Nucleus accumbens (tissue), 56 donors: ENCODE results near the gene RNU2-63P.
A peak's percentile ranks its signal among the peaks of the same experiment; 100 is the strongest.
"Not testable (repeated sequence)": the region's sequence is repeated elsewhere in the genome, so short reads cannot be mapped to it uniquely, and the experiment has no call there.

Source experiments
- DNase-seq, 56 donors: peaks; one replicate each; lab custom pipeline; 2025; lab: John Stamatoyannopoulos, UW

RNU2-63P gene

DNA sequence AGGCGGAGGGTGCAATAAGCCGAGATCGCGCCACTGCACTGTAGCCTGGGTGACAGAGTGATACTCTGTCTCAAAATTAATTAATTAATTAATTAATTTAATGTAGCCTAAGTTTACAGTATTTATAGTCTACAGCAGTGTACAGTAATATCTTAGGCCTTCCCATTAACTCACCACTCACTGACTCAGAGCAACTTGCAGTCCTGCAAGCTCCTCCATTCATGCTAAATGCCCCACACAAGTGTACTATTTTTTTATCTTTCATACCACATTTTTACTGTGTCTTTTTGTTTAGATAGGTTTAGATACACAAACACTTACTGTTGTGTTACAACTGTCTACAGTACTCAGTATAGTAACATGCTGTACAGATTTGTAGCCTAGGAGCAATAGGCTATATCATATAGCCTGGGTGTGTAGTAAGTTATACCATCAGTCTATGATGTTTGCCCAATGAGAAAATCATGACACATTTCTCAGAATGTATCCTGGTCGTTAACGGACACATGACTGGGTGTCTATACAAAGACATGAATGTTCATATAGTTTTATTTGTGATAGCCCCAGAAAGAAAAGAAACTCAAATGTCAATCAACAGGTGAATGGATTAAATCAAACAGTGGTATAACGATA is 15.8 kb upstream of the RNU2-63P start:
- no peak for DNase-seq

DNA sequence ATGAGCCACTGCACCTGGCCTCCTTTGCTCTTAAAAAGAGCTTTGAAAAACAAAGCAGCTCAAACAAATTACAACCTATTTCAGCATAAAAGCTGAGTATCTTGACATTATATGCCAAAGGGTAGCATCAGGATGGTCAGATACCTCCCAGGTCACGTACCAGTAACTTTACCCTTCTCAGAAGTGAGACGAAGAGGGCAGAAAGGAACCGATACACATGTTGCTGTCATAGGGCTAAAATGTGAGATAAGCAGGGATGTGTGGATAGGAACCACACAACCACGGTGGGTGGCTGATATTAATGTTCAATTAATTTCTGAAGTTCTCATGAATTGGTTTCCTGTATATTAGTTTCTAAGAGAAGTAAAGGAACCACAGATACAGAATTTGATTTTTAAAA is 12.6 kb upstream of the RNU2-63P start:
- no peak for DNase-seq

DNA sequence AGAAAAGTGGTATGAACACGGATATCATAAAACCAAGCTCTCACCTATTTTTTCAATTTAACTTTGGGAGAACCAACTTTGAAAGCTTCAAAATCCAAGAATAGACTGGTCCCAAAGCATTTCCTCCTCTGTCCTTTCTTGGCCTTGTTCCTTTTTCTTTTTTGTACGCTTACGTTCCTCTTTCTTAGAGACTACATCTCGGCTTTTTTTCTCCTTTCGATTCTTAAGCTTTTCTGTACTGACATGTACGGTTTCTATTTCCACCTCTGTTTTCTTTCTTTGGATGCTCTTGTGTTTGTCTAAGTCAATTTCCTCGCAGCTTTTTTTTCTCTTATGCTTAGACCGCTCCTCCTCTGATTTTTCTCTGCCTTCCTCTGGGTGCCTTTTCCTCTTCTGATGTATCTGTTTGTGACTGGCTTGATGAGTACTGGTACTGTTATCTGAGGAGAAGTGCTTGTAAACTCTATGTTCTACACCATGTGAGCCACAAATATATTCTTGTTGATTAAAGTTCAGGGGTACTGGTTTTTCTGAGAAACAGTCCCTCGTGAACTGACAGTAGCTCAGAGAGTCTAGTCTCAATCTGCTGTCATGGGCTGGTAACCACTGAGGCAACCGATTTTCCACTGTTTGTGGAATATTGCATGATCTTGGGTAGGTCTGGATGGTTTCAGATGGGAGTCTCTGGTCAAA is 11.5 kb upstream of the RNU2-63P start:
- DNase-seq = no peak

DNA sequence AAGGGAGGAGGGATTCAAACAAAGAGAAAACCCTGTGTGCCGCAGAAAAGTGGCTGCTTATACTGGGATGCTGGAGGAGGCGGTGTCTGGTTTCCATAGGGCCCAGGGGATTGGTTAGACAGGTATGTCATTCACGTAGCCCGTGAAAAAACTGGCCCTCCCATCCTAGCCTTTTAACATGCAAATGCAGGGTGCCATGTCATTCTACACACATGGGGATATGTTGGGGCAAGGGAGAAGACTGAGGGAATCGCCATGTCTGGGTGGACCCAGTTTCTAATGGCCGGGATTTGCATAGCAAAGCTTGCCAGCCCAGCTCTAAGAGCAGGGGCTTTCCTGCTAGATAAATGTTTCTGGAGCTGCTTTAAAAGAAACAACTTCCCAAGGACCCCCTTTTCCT is 8.2 kb upstream of the RNU2-63P start:
- DNase-seq = no peak

DNA sequence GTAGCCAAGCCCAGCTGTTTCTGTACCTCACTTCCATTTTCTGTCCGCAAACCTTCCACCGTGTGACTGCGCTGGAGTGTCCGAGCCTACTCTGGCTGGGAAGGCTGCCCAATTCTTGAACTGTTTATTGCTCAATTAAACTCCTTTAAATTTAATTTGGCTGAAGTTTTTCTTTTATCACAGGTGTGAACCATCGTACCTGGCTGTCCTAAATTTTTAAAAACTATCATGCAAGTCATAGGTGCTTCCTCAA is 6.2 kb upstream of the RNU2-63P start:
- no peak for DNase-seq

DNA sequence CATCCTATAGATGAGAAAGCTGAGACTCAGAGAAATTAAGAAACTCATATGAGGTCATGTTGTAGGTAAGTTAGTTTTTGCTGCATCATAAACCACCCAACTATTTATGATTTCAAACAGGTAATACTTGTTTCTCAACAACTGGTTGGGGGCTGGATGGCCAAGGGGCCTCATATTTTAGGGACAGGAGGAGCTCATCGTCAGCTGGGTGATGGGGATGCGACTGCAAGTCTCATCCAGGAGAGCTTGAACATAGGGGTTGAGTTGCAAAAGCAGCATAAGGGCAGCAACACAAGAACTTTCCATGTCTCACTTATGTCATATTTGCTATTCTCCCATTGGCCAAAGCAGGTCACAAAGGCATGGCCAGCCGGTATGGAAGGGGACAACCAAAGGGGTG is 3.6 kb upstream of the RNU2-63P start:
- no peak for DNase-seq

DNA sequence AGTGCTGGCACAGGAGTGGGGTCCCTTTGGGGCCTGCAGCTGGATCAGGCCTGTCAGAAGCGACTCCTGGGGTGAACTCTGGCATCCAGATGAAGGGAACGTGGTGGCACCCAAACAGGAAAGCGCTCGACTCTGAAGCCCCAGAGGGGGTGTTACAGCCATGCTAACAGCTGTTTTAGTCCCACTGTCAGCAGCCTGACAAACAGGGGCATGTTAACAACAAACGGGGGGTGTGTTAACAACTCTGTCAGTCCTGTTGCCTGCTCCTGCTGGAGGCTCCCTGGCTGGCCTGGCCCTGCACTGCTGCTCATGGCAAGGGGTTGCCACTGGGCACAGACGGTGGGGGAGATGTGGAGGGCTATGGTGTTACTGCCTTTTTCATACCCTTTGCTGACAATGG is 2.6 kb upstream of the RNU2-63P start:
- DNase-seq = no peak

DNA sequence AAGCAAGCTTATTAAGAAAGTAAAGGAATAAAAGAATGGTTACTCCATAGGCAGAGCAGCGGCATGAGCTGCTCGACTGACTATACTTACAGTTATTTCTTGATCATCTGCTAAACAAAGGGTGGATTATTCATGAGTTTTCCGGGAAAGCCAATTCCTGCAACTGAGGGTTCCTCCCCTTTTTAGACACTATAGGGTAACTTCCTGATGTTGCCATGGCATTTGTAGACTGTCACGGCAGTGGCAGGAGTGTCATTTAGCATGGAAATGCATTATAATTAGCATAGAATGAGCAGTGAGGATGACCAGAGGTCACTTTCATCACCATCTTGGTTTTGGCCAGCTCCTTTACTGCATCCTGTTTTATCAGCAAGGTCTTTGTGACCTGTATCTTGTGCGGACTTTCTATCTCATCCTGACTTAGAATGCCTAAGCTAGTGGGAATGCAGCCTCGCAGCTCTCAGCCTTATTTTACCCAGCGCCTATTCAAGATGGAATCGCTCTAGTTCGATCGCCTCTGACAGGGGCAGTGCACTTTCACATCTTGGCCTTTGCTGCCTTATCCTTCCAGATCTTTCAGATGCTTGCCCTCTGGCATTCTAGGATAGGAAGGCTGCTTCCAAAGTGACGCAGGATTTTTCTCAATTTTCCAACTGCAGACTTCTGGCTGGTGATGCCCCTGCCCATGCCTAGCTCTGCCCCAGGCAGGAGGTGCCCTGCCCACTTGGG is 1.9 kb upstream of the RNU2-63P start:
- DNase-seq = not testable (repeated sequence)

DNA sequence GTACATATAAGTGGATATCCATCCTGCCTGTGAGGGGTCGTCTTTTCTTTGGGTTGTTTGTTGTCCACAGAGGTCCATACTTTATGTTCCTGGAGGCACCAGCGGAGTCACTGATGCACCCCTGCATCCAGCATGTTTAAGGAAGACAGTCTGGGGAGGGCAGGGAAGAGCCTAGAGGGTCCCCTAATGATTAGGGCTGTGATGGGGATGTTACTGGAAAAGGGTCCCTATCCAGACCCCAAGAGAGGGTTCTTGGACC is 1.4 kb upstream of the RNU2-63P start:
- DNase-seq = not testable (repeated sequence)

DNA sequence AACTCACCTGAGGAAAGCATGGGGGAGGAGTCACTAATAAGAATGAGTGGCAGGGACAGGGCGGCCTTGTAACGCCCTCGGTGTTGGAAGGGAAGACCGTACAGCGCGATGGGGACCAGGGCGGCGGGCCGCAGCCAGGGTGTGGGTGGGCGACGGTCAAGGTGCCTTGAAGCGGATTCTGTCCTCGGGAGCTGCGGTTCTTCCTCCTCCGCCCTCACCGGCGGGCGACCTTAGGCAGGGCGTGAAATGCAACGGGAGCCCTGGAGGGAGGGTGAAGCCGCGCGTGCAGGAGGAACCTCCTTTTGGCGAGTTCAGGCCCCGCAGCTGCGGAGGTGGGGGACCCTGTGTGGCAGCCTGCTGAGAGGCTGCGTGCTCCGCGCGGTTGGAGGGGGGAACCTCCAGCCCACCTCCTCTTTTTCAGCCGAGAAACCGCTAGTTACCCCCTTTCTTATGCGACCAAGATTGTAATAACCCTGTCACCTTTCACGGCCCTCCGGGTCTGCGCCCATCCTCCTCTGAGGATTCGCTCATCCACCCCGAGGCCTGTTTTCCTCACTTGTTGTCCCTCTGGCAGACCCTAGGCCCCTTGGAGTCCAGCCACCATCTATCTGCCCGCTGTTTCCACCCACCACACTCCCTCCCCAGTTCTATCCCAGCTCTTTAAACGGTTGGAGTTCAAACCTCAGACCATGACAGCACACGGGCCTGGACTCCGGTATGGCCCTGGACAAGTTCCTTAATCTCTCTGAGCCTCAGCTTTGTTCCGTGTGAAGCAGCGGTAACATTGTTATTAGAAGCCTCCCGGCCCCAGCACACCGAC is 823 bp upstream of the RNU2-63P start:
- DNase-seq = peak in 11 of 56 donors; percentile 47 to 87 (median 73)

DNA sequence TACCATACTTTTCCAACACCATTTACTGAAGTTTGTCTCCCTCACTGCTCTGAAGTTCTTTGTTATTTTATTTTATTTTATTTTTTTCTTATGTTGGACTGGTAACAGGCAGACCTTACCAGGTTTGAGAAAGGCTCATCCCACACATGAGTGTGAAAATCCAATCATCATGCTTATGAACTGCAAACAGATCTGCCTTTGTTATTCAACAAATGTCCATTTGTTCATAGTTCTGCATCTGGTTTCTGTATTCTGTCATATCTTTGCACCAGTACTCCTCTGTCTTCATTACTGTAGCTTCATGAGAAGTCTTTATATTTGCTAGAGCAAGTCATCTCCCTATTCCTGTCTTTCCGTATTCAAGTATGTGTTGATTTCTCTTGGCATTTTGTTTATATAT is 5.3 kb downstream of the RNU2-63P start:
- DNase-seq = no peak

DNA sequence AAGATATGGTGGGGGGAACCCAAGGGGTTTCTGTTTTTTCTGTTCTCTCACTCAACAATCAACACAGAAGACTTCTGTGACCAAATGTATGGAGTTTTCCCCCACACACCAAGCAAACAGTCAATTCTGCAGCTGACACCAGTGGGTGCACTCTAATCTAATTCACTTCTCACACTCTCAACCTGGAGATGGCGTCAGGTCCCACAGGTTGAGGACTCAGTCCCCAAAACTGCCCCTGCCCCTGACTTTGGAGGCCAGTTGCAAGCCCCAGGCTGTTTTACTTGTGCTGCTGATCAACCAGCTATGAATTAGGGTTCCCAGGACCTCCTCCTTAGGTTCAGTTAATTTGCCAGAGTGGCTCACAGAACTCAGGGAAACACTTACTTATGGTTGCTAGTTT is 6.2 kb downstream of the RNU2-63P start:
- no peak for DNase-seq

DNA sequence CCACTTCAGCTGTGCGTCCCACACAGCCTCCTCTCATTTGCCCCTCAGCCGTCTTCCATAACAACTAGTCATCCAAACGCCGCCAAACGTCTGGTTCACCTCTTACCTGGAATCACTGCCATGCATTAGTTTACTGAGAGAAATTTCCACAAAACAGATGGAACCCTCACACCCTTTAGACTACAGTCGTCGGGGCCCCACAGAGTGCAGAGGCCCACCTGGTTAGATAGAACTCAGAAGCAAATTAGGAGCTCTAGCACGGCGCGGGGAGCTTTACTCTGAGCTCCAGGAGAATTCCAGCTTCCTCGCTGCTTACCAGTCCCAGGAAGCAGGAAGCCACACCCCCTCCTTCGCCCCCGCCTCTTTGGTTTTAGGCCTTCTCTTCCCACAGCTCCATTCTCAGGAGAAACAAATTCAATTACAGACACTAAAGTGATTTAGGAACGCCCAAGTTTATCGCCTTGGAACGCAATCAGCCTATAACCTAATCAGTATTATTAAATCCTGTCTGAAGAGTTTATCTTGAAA is 9.4 kb downstream of the RNU2-63P start:
- DNase-seq = no peak

DNA sequence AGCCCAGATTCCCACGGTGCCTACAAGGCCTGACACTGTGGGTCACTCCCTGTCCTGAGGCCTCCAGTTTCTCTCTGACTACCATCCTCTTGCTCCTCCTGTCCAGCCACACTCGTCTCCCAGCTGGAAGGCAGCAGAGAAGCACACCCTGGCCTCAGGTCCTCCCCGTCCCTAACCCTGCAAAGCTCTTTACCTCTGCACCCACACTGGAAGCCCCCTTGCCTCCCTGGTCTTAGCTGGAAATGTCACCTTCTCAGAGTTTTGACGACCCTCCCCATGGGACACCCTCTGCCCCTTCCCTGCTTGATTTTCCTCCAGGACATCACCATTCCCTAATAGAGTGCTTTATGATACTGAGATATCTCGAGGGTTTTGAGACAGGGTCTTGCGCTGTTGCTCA is 10.6 kb downstream of the RNU2-63P start:
- DNase-seq = no peak

DNA sequence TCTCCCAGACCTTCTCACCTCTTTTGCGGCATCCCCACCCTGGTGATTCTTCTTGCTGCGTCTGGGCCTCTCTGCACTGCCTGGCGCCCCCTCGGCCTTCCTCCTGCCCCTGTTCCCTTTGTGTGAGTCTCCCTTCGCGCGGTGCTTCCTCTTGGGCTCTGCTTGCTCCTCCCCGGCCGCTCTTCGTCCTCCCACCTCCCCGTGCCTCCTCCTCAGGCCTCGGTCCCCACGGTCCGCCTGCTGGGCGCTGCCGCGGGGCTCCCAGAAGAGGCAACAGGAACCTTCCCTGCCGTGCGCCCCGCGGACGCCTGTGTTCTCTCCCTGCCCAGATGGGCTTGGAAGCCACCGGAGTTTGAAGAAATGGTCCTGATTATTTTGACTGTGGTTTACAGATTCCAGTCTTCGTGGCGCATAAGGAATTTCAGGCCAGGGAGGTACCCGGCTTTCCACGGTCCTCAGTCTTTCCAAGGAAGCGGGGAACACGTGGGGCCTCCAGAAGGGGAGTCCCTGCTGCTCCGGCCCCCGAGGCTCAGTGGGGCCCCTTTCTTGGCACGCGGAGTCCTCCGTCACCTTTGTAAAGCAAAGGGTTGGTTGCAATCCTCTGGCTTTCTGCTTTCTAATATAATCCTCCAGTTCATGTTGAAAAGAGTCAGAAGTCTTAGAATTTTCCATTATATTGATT is 13.1 kb downstream of the RNU2-63P start:
- peak in 1 of 56 donors; percentile 15 for DNase-seq

DNA sequence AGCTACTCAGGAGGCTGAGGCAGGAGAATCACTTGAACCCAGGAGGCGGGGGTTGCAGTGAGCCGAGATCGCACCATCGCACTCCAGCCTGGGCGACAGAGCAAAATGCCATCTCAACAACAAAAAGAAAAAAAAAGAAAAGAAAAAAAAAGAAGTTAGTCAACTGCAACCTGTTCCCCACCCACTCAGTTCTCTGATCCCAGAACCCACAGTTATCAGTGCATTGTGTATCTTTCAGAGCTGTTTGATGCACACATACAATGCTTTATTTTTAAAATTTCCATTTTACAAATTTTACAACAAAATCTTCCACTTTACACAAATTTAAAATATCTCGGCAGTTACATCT is 14.0 kb downstream of the RNU2-63P start:
- DNase-seq = no peak

DNA sequence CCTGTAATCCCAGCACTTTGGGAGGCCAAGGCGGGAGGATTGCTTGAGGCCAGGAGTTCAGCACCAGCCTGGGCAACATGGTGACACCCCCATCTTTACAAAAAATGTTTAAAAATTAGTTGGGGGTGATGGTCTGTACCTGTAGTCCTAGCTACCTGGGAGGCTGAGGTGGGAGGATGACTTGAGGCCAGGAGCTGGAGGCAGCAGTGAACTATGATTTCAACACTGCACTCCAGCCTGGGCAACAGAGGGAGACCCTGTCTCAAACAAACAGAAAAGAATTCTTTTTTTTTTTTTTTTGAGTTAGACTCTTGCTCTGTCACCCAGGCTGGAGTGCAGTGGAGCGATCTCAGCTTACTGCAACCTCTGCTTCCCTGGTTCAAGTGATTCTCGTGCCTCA is 15.9 kb downstream of the RNU2-63P start:
- DNase-seq = not testable (repeated sequence)

DNA sequence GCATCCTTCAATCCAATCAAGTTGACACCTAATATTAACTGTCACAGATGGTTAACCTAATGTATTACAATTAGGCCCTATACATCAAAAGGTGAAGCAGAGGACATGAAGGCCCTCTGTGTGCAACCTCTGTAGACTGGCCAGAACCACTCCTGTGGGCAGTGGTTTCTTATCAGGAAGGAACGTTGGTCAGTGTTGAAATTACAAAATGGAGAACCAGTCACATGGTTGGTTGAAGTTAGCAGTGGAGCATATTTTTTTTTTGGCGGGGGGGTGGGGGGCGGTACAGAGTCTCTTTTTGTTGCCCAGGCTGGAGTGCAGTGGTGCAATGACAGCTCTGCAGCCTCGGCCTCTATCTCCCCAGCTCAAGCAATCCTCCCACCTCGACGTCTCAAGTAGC is 19.8 kb downstream of the RNU2-63P start:
- DNase-seq = no peak

DNA sequence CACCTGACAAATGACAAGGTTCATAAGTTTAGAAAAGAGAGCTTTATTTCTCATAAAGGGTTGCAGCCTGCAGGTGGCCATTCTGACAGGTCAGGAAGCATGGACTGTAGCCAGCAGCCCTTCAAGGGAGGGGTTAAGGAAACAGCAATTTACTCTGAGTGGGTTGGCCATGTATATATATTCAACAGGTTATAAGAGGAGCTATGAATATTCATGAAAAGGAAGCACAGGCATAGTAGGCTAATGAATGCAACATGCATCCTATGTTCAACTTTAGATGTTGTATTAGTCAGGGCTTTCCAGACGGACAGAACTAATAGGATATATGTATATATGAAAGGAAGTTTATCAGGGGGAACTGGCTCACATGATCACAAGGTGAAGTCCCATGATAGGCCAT is 20.6 kb downstream of the RNU2-63P start:
- DNase-seq = no peak

DNA sequence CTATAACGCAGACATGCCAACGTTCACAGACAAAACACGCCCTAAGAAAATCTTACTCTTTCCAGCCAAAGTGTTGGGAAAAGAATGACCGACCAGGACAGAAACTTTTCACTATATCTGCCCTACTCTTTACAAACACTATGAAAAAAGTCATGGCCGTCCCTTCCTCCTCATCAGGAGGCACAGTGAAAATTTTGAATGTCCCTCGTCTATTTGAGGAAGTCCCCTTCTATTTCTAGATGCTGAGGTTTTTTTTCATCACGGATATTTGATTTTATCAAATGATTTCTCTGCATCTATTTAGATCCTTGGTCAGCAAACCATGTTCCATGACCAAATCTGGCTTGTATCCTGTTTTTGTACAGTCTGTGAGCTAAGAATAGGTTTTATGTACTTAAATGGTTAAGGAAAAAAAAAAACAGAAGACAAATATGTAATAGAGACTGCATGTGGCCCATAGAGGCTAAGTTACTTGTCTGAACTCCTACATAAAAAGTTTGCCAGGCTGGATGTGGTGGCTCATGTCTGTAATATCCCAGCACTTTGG is 22.0 kb downstream of the RNU2-63P start:
- DNase-seq = not testable (repeated sequence)

DNA sequence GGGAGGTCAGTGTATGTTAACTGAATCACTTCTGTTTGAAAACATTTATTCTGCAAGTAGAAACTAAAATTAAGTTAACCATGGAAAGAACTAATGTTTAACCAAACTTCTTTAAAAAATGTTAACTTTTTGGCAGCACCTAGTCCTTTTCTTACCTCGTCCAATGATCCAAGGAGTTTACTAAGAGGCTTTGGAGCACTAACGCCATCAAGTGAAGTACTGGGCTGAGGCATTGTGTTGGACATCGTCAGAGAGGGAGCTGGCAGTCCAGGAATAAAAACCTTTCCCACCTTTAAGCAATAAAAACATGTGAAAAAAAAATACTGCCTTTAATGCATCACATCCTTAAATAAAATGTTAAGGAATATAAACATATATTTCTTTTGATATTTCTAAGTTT is 23.8 kb downstream of the RNU2-63P start:
- not testable (repeated sequence) for DNase-seq
